Loucy (cell line): Measurements from ENCODE around the gene DHRS7B.
"Not testable (repeated sequence)": the region's sequence is repeated elsewhere in the genome, so short reads cannot be mapped to it uniquely, and the experiment has no call there.

Source experiments
- H2AFZ ChIP-seq: fragments of 200-600 bp; sonication (generic); 2 replicates; pipeline ENCODE4 v1.6.0; 2016; ENCODE audit warnings: antibody characterized with exemption, mild to moderate bottlenecking, low read length, moderate library complexity
- H3F3A ChIP-seq: fragments of 200-600 bp; 2 replicates; pipeline ENCODE4 v1.6.0; 2016; ENCODE audit warnings: antibody characterized with exemption, low read depth, mild to moderate bottlenecking
- H3K27me3 ChIP-seq: fragments of 200-600 bp; sonication (generic); 2 replicates; pipeline ENCODE4 v1.6.1; 2014; ENCODE audit warnings: low read length, mild to moderate bottlenecking; ENCODE audit not compliant: insufficient read depth, poor library complexity, severe bottlenecking
- H3K36me3 ChIP-seq: fragments of 200-600 bp; sonication (generic); 2 replicates; pipeline ENCODE4 v1.6.1; 2016; ENCODE audit warnings: low read length; ENCODE audit not compliant: insufficient read depth
- H3K4me1 ChIP-seq: fragments of 200-600 bp; sonication (generic); 2 replicates; pipeline ENCODE4 v1.5.1; 2014; ENCODE audit warnings: low read length, mild to moderate bottlenecking; ENCODE audit not compliant: insufficient read depth, poor library complexity, severe bottlenecking
- H3K4me2 ChIP-seq: fragments of 200-600 bp; sonication (generic); 2 replicates; pipeline ENCODE4 v1.6.0; 2014; ENCODE audit warnings: antibody characterized with exemption, low read length, low read depth, mild to moderate bottlenecking; ENCODE audit not compliant: poor library complexity, severe bottlenecking
- H3K4me3 ChIP-seq: fragments of 200-600 bp; sonication (generic); 2 replicates; pipeline ENCODE4 v1.5.1; 2014; ENCODE audit warnings: low read length, mild to moderate bottlenecking, mixed read lengths; ENCODE audit not compliant: poor library complexity, severe bottlenecking
- H3K79me2 ChIP-seq: fragments of 200-600 bp; sonication (generic); 2 replicates; pipeline ENCODE4 v1.6.1; 2014; ENCODE audit warnings: low read length; ENCODE audit not compliant: insufficient read depth
- H3K9ac ChIP-seq: fragments of 200-600 bp; sonication (generic); 2 replicates; pipeline ENCODE4 v1.6.0; 2014; ENCODE audit warnings: mild to moderate bottlenecking, low read depth, low read length, moderate library complexity; ENCODE audit not compliant: poor library complexity, severe bottlenecking
- H3K9me2 ChIP-seq: fragments of 200-600 bp; sonication (generic); replicated peaks from 2 replicates; pipeline ENCODE4 v1.6.1; 2016; ENCODE audit warnings: low read depth, low read length, mixed read lengths
- H3K9me3 ChIP-seq: fragments of 200-600 bp; sonication (generic); 2 replicates; pipeline ENCODE4 v1.6.1; 2014; ENCODE audit warnings: mild to moderate bottlenecking, antibody characterized with exemption, low read length, low read depth; ENCODE audit not compliant: insufficient read depth
- H4K20me1 ChIP-seq: fragments of 200-600 bp; sonication (generic); 2 replicates; pipeline ENCODE4 v1.6.0; 2014; ENCODE audit warnings: antibody characterized with exemption, low read length, mild to moderate bottlenecking; ENCODE audit not compliant: insufficient read depth, poor library complexity, severe bottlenecking
- EZH2phosphoT487 ChIP-seq: fragments of 200-600 bp; IDR thresholded peaks from 2 replicates; pipeline ENCODE4 v1.6.1; 2018; ENCODE audit warnings: antibody characterized with exemption, mild to moderate bottlenecking, moderate library complexity, borderline replicate concordance
- TF ChIP-seq, protein P1 (sequence below): fragments of 200-600 bp; sonication (generic); conservative IDR thresholded peaks from 2 replicates; pipeline ENCODE4 v1.5.1; 2014; ENCODE audit warnings: mild to moderate bottlenecking, antibody characterized with exemption, low read length

DHRS7B gene

DNA sequence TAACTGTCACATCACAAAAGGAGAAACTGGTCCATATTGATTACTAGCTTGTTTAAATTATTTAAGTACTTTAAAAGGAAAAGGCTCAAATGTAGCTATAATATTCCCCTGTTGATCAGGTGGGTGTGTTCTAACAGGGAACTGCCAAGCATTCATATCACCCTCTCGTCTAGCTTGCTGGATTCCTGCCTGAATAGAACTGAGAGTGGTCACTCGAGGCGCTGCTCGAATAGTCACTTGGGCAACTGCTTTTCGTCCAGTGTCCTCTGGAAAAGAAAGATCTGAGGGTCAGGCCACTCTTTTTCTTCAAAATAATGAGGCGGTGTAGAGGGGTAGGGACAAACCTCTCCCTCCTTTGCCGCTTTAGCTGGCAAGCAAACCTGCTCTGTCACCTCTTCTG lies 47.6 kb upstream of the DHRS7B start:
- Histone ChIP-seq H3K4me1 (no peaks in the 10 kb centered on the region), H3K4me3 (no peak overlapping the region), H3K9me3 (no peaks in the 10 kb centered on the region), H2AFZ (no peak overlapping the region), H3F3A (no peaks in the 10 kb centered on the region), H3K36me3 (no peaks in the 10 kb centered on the region), H3K9me2 (no peaks in the 10 kb centered on the region), H3K4me2 (no peak overlapping the region), H3K27me3 (no peaks in the 10 kb centered on the region), H3K79me2 (no peaks in the 10 kb centered on the region), H4K20me1 (no peaks in the 10 kb centered on the region), H3K9ac (no peak overlapping the region)
- TF ChIP-seq, protein P1, sequence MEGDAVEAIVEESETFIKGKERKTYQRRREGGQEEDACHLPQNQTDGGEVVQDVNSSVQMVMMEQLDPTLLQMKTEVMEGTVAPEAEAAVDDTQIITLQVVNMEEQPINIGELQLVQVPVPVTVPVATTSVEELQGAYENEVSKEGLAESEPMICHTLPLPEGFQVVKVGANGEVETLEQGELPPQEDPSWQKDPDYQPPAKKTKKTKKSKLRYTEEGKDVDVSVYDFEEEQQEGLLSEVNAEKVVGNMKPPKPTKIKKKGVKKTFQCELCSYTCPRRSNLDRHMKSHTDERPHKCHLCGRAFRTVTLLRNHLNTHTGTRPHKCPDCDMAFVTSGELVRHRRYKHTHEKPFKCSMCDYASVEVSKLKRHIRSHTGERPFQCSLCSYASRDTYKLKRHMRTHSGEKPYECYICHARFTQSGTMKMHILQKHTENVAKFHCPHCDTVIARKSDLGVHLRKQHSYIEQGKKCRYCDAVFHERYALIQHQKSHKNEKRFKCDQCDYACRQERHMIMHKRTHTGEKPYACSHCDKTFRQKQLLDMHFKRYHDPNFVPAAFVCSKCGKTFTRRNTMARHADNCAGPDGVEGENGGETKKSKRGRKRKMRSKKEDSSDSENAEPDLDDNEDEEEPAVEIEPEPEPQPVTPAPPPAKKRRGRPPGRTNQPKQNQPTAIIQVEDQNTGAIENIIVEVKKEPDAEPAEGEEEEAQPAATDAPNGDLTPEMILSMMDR: no peak

DNA sequence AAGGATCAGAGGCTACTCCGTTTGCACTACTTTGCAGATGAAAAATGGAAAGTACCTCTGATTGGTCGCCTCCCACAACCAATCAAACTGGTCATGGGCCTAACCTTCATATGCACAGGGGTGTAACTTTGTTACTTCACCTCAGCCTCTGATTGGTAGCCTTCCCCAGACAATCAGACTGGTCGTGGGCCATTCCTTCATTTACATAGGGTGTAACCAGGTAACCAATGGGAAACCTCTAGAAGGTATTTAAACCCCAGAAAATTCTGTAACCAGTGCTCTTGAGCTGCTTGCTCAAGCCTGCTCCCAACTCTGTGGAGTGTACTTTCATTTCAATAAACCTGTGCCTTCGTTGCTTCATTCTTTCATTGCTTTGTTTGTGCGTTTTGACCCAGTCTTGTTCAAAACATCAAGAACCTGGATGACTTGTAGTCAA lies 44.7 kb upstream of the DHRS7B start:
- Histone ChIP-seq H3K9ac (no peak overlapping the region), H3K4me3 (no peak overlapping the region), H3K4me2 (no peak overlapping the region)

DNA sequence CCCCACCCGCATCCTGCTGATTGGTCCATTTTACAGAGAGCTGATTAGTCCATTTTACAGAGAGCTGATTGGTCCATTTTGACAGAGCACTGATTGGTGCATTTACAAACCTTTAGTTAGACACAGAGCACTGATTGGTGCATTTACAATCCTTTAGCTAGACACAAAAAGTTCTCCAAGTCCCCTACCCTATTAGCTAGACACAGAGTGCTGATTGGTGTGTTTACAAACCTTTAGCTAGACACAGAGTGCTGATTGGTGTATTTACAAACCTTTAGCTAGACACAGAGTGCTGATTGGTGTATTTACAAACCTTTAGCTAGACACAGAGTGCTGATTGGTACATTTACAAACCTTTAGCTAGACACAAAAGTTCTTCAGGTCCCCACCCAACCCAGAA lies 41.5 kb upstream of the DHRS7B start:
- H3K4me1 ChIP-seq, H2AFZ ChIP-seq, H3K27me3 ChIP-seq, H3K4me3 ChIP-seq, H3K9ac ChIP-seq, H3F3A ChIP-seq, H3K36me3 ChIP-seq, H3K79me2 ChIP-seq, H3K9me3 ChIP-seq, H3K4me2 ChIP-seq, H4K20me1 ChIP-seq, H3K9me2 ChIP-seq: not testable (repeated sequence)

More for the DNA sequence above, 44.7 kb upstream of the DHRS7B start:
- no peaks in the 10 kb centered on the region for H3F3A ChIP-seq
- H3K79me2 ChIP-seq: no peaks in the 10 kb centered on the region
- H2AFZ ChIP-seq: no peak overlapping the region
- H4K20me1 ChIP-seq: no peaks in the 10 kb centered on the region
- H3K27me3 ChIP-seq: no peaks in the 10 kb centered on the region
- TF ChIP-seq, protein P1: no peak
- TF ChIP-seq EZH2phosphoT487: no peak
- no peaks in the 10 kb centered on the region for H3K4me1 ChIP-seq
- no peaks in the 10 kb centered on the region for H3K9me2 ChIP-seq
- H3K36me3 ChIP-seq: no peaks in the 10 kb centered on the region
- H3K9me3 ChIP-seq: no peaks in the 10 kb centered on the region

DNA sequence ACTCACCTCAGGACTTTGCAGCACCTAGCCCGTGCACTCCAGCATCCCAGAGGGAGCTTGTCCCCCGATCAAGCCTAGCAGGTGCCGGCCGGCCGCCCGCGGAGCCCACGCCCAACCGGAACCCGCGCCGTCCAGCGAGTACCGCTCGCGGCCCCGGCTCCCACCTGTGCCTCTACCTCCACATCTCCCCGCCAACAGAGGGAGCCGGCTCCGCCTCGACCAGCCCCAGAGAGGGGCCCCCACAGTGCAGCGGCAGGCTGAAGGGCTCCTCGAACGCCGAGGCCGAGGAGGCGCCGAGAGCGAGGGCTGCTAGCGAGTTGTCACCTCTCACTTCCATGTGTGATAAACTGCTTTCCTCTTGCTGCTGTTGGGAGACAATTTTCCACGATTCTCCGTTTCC lies 41.1 kb upstream of the DHRS7B start:
- H3K9me2 ChIP-seq: no peaks in the 10 kb centered on the region
- no peaks in the 10 kb centered on the region for H3K9me3 ChIP-seq
- no peak for TF ChIP-seq EZH2phosphoT487
- TF ChIP-seq, protein P1: no peak
- no peak overlapping the region for H2AFZ ChIP-seq
- no peak overlapping the region for H3K9ac ChIP-seq
- H3K36me3 ChIP-seq: no peaks in the 10 kb centered on the region
- no peaks in the 10 kb centered on the region for H3K27me3 ChIP-seq
- H3F3A ChIP-seq: no peaks in the 10 kb centered on the region
- H3K79me2 ChIP-seq: no peaks in the 10 kb centered on the region
- H4K20me1 ChIP-seq: no peaks in the 10 kb centered on the region
- no peak overlapping the region for H3K4me3 ChIP-seq
- no peak overlapping the region for H3K4me2 ChIP-seq
- no peaks in the 10 kb centered on the region for H3K4me1 ChIP-seq
